Naive B cell (primary cell): Measurements from ENCODE around the gene B3GALT6. TPM values are rescaled to one million over a fixed set of nuclear protein-coding genes. Genes with fewer than 3 reads are reported as not detected.
A peak's percentile ranks its signal among the peaks of the same experiment; 100 is the strongest.

Experiments used
- ATAC-seq, 2 donors: fragments of 150-1000 bp; cut with Tn5 transposase; 2 replicates each; pipeline ENCODE4 v1.10.0; 2021; ENCODE audit warnings: low read depth in 2 of 2, mild to moderate bottlenecking in 2 of 2, moderate library complexity in 2 of 2
- DNase-seq: peaks from one replicate; pipeline ENCODE4 v3.0.0; 2022
- H3K27ac Mint-ChIP-seq, 6 donors: one replicate each; pipeline ENCODE4 v1.8.0; 2020 to 2022; ENCODE audit warnings: mild to moderate bottlenecking in 6 of 6, mixed read lengths in 6 of 6, moderate library complexity in 5 of 6, inconsistent platforms in 2 of 6
- H3K27me3 Mint-ChIP-seq, 3 donors: one replicate each; pipeline ENCODE4 v1.8.0; 2021 to 2022; ENCODE audit warnings: mixed read lengths in 3 of 3, mild to moderate bottlenecking in 1 of 3
- H3K36me3 Mint-ChIP-seq, 2 donors: one replicate each; pipeline ENCODE4 v1.8.0; 2020 to 2022; ENCODE audit warnings: mixed read lengths in 2 of 2, inconsistent platforms in 1 of 2, mild to moderate bottlenecking in 1 of 2
- H3K4me1 Mint-ChIP-seq, 3 donors: one replicate each; pipeline ENCODE4 v1.8.0; 2020 to 2022; ENCODE audit warnings: mixed read lengths in 3 of 3, inconsistent platforms in 1 of 3, mild to moderate bottlenecking in 1 of 3, moderate library complexity in 1 of 3
- H3K4me3 Mint-ChIP-seq, 8 donors: one replicate each; pipeline ENCODE4 v1.8.0; 2020 to 2022; ENCODE audit warnings: mild to moderate bottlenecking in 8 of 8, mixed read lengths in 8 of 8, moderate library complexity in 8 of 8, inconsistent platforms in 2 of 8
- H3K9me3 Mint-ChIP-seq, 7 donors: one replicate each; pipeline ENCODE4 v1.8.0; 2020 to 2022; ENCODE audit warnings: mixed read lengths in 7 of 7, mild to moderate bottlenecking in 5 of 7, inconsistent platforms in 2 of 7, moderate library complexity in 1 of 7
- polyA plus RNA-seq, 6 donors: library from polyadenylated mRNA; unstranded; fragments of 300-500 nt; fragmentation: Illumina TruSeq; gene quantifications; one replicate each; pipeline ENCODE4 v1.2.3, GENCODE V29; 2021; ENCODE audit warnings: low read depth in 6 of 6

B3GALT6 gene
- polyA plus RNA-seq, 6 donors from 2014 or later: 6.9 to 22.9 (median 12.9) TPM

DNA sequence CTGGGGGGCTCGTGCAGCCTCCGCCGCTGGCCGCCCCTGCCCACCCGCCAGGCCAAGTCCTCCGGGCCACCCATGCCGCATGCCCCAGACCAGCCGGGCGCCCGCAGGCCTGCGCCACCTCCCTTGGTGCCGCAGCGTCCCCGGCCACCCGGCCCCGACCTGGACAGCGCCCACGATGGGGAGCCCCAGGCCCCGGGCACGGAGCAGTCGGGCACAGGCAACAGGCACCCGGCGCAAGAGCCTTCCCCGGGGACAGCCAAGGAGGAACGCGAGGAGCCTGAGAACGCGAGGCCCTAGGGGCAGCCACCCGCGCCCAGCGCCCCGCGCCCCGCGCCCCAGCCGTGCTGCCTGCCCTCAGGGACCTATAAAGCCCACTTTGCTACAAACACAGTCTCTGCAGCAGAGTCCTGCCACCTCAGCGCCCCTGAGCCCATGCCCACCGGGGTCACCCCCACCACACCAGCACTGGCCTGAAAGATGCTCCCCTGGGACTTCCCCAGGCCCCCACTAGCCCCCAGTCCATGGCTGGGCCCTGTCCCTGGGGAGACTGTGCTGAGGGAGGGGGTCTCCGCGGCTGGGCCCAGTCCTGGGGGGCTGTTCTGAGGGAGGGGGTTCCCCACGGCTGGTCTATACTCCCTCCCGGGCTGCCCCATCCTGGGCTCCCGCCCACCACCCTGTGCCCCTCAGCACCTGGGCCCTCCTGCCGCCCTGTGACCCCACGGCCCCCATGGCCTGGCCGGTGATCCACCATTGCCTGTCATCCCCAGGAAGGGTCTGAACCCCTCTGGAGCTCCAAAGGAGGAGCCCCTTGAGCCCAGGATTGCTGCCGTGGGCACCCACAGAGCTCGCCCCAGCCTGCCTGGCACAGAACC is 34.2 kb upstream of the B3GALT6 start:
- Mint-ChIP-seq H3K4me3 (no peak overlapping the region), H3K9me3 (peaks cover 0 to 18% (median 9%) of the 10 kb centered on the region in 7 donors), H3K27me3 (no peaks in the 10 kb centered on the region), H3K27ac (peak overlapping the region in 4 of 6 donors; percentile 48 to 84 (median 60)), H3K4me1 (peaks cover 0 to 5% (median 3%) of the 10 kb centered on the region in 3 donors), H3K36me3 (peaks cover 7 to 8% of the 10 kb centered on the region in 2 donors)
- no peak for ATAC-seq
- no peak for DNase-seq

DNA sequence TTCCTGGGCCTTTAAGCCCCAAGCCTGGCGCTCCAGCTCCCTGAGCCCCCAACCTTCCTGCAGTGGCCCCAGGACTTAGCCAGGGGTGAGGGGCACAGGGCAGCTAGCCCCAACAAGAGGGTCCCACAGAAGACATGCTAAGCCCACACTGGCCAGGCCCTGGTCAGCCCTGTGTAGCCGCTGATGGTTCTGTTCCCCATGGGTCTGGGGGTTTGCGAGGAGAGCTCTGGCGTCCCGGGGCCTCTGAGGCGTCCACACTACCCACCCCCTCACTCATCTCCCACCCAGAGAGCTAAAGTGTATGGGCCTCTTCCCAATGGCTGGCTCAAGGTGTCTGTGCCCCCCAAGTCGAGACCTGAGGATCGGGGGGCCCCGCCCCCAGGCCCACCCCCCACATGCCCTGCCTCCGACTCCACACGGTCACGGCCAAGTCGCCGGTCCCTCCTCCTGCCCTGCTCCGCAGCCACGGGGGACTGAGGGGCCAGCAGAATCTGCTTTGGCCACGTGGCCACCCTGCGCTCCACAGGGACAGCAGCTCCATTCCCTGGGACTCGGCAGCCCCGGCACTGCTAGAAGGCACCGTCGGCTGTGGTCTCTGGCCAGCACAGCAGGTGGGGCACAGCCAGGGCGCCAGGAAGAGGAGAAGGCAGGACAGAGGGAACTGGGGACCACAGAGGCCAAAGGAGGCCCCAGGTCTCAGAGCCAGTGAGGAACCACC is 33.5 kb upstream of the B3GALT6 start:
- Mint-ChIP-seq H3K27ac (peak overlapping the region in 4 of 6 donors; percentile 49 to 84 (median 76)), H3K9me3 (peaks cover 0 to 18% (median 9%) of the 10 kb centered on the region in 7 donors), H3K4me3 (no peak overlapping the region), H3K4me1 (peaks cover 0 to 5% (median 3%) of the 10 kb centered on the region in 3 donors), H3K27me3 (no peaks in the 10 kb centered on the region), H3K36me3 (peaks cover 7 to 8% of the 10 kb centered on the region in 2 donors)
- DNase-seq (no peak), ATAC-seq (no peak)

DNA sequence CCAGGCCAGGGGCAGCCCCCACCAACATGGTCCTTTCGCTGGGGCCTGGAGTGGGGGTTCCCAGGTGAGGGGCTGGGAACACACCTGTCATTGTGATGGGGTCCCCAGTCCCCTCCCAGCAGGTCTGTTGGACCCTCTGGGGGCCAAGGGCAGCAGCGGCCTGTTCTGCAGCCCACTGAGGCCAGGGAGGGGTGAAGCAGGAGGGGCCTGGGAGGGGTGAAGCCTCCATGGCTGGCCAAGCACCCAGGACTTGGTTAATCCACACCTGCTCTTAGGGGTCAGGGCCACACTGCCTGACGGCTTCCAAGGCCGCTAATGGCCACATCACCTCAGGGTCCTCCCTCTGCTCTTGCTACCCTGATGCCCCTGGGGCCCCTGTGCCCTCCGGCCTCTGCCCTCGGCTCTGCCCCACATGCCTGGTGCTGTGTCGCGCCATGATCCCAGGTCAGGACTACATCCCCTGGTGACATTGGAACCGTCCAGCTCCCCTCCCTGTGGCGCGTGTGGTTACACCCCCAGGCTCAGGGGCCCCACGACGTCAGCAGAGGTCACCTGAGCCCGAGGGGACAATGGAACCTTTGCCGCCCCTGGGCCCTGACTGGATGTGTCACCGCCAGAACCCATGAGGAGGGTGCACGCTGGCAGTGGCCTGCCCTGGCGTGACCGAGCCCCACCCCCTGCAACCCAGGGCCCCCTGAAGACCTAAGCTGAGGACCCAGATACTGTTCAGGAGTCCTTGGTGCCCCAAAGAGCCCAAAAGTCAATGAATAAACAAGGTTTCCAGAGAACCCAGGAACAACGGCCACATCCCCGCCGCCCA is 32.7 kb upstream of the B3GALT6 start:
- ATAC-seq (no peak), DNase-seq (no peak)
- peak overlapping the region; percentile 34 to 79 (median 62) for H3K4me3 Mint-ChIP-seq
- peaks cover 0 to 5% (median 3%) of the 10 kb centered on the region in 3 donors for H3K4me1 Mint-ChIP-seq
- H3K27ac Mint-ChIP-seq: peak overlapping the region; percentile 54 to 92 (median 85)
- peaks cover 7 to 8% of the 10 kb centered on the region in 2 donors for H3K36me3 Mint-ChIP-seq
- H3K9me3 Mint-ChIP-seq: peaks cover 0 to 14% (median 7%) of the 10 kb centered on the region in 7 donors
- no peaks in the 10 kb centered on the region for H3K27me3 Mint-ChIP-seq

DNA sequence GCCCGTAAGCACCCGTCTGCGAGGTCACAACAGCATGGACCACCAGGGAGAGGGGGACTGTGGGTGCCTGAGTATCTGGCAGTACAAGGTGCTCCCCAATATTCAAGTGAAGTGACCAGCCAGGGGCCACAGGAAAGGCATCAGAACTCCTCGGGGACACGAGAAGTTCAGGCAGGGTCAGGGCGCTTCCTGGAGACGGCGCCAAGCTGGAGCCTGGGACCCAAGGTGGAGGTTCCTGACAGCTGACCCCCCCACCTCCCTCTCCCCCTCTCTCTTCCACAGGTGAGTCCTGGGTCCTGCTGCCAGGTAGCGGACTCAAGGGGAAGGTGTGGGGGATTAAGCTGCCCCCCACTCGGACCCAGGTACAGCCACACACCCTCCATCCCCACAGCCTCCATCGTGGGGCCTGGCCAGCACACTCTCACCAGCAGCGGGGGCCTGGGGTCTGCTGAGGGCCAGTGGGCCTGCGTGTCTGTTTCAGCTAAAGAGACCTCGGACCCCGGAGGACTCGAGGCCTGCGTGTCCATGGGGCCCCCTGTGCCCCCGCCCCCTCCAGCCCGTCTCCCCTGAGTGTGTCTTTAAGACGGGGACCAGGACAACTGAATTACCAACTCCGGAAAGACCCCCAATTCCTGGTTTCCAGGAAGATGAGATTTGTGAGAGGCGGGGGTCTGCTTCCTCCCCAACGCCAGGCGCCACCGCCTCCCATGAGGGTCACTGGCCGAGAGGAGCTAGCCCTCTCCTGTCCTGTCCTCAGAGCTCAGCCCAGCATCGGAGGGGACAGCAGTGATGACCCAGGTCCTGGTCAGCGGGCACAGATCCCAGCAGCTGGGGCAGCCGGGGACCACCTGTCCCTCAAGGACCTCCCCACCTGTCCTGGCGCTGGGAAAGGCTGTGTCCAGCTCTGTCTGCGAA is 31.8 kb upstream of the B3GALT6 start:
- H3K4me3 Mint-ChIP-seq: peak overlapping the region in 7 of 8 donors; percentile 44 to 79 (median 69)
- H3K27me3 Mint-ChIP-seq: no peaks in the 10 kb centered on the region
- H3K4me1 Mint-ChIP-seq: peaks cover 0 to 5% (median 3%) of the 10 kb centered on the region in 3 donors
- H3K27ac Mint-ChIP-seq: peak overlapping the region; percentile 76 to 97 (median 87)
- DNase-seq (no peak), ATAC-seq (no peak)
- H3K9me3 Mint-ChIP-seq: peaks cover 0 to 6% (median under 1%) of the 10 kb centered on the region in 7 donors
- H3K36me3 Mint-ChIP-seq: peaks cover 1 to 3% of the 10 kb centered on the region in 2 donors

DNA sequence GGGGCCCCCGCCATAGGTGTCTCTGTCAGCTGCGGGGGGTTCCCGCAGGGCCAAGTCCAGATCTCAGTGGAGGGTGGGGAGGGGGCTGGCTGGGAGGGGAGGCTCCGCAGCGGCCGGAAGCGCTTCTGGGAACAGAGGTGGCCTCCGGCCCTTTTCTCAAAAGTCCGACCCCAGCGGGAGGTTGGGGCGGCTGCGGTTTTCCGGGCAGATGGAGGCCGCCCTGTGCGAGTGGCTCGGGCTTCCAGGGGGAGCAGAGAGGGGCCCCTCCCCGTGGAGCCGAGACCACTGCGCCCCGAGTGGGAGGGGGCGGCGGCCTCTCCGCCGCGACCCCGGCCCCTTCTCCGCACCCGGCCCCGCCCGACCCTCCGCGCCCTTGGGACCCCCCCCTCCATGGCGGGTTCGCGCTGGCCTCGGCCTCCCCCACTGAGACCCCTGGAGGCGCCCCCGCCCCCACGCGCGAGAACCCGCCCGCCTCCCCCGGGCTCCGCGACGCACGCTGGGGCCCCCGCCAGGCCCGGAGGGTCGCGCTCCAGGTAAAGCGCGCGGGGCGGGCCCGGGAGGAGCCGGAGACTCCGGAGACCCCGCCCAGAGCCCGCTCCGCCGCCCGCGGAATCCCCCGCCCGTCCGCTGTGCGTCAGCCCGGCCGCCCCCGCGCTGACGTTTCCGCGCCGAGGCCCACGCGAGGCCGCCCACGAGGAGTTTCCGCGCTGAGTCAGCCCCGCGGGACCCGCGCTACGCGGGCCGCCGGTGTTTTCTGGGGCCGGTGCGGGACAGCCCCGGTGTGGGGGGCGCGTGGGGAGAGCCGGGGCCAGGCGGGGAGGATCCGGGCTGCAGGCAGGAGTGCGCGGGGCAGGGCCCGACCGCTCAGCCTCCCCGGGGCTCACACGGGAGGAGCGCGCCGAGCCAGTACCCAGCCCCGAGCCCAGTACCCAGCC is 30.9 kb upstream of the B3GALT6 start:
- H3K4me3 Mint-ChIP-seq: peak overlapping the region in 6 of 8 donors; percentile 29 to 58 (median 50)

DNA sequence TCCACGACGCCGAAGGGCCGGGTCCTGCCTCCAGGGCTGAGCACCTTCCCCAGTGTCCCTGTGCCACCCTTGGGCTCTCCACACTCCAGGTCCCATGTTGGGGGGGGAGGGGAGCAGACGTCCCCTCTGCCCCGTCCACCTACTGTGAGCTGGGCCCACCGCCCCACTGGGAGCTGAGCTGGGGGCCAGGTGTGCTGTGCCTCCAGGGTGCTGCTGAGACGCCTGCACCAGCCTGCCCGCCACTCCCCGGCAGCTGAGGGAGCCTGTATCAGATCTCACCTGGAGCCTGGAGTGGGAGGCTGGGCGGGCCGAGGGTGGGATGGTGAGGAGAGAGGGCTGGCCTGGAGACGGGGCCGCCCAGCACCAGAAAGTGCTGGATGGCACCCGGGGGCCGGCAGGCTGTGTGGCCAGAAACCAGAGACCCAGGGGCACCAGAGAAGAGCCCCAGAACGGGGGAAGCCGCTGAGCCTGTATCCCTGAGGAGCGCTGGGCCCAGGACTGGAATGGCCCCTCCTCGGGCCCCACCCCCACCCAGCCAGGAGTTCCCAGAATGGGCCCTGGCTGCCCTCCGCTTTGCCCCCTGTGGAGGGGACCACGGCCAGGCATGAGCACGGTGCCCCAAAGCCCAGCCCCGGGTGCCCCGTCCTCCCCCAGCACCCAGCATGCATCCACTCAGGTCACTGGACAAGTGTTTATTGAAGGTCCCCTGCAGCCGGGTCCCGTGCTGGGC is 29.0 kb upstream of the B3GALT6 start:
- ATAC-seq (no peak), DNase-seq (no peak)
- Mint-ChIP-seq H3K4me1 (peaks cover 9 to 20% (median 11%) of the 10 kb centered on the region in 3 donors), H3K27ac (peak overlapping the region in 3 of 6 donors; percentile 34 to 91 (median 82)), H3K4me3 (peak overlapping the region in 1 of 8 donors; percentile 27), H3K9me3 (no peaks in the 10 kb centered on the region), H3K36me3 (no peaks in the 10 kb centered on the region), H3K27me3 (peaks cover 0 to 7% (median 1%) of the 10 kb centered on the region in 3 donors)

More for the DNA sequence above, 30.9 kb upstream of the B3GALT6 start:
- H3K27ac Mint-ChIP-seq: peak overlapping the region in 4 of 6 donors; percentile 76 to 97 (median 87)
- H3K9me3 Mint-ChIP-seq: no peaks in the 10 kb centered on the region
- H3K4me1 Mint-ChIP-seq: peaks cover 0 to 7% (median 5%) of the 10 kb centered on the region in 3 donors
- no peaks in the 10 kb centered on the region for H3K36me3 Mint-ChIP-seq
- peak; percentile 80 to 84 for ATAC-seq
- peak; percentile 93 for DNase-seq
- H3K27me3 Mint-ChIP-seq: no peaks in the 10 kb centered on the region

DNA sequence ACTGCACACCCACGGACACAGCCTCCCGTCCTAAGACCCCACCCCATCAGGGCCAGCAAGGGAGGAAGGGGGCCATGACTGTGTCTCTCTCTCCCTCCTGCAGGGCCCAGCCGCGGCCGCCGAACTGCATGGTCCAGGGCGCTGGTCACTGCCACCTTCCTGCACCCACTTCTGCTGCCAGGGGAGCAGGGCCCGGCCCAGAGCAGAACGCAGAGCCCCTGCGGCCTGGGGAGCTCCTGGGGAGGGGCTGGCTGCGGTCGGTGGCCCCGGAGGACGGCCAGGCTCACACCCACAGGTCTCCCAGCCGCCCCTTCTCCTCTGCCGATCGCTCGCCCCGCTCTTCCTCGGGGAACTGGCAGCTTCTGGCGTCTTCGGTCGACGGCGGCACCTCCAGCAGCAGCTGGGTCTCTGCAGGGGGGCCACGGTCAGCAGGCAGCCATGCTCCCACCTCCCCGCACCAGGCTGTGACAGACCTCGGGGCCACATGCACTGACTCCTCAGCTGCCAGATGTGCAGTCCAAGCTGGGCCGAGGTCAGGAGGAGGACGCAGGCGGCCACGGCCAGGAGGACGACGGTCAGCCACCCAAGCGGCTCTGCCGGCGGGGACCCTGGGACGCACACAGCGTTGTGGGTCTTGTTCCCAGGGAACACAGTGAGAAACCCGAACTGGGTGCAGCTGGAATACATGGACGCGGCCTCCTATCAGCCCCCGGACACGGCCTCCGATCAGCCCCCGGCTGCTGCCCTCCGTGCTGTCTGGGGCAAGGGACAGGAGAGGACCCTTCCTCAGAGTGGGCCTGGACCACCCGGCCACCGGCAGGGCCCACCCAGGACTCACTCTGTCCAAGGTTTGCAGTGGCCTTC is 28.2 kb upstream of the B3GALT6 start:
- ATAC-seq: no peak
- no peak for DNase-seq
- H3K9me3 Mint-ChIP-seq: no peaks in the 10 kb centered on the region
- H3K4me1 Mint-ChIP-seq: peaks cover 16 to 28% (median 17%) of the 10 kb centered on the region in 3 donors
- peaks cover 0 to 15% (median 9%) of the 10 kb centered on the region in 3 donors for H3K27me3 Mint-ChIP-seq
- H3K27ac Mint-ChIP-seq: peak overlapping the region in 2 of 6 donors; percentile 74 to 82
- H3K36me3 Mint-ChIP-seq: no peaks in the 10 kb centered on the region
- H3K4me3 Mint-ChIP-seq: peak overlapping the region in 2 of 8 donors; percentile 9 to 16

DNA sequence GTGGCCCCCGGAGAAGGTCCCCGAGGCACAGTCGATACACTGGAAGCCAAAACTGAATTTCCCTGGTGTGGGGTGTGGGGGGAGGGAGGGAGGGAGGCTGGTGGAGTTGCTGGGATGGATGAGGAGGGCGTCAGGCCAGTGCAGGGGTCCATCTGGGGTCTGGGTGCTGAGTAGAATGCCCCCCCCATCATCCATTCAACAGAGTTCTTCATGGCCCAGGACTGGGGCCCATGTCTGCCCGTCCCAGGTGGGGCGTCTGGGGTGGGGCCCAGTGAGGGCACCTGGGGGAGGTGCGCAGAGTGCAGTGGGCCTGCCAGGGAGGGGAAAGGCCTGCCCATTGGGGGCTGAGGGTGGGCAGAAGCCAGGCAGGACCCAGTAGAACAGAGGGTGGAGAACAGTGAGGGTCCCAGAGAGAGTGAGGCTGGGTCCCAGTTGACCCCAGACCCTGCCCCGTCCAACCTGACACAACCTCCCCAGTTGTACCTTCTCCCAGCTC is 27.6 kb upstream of the B3GALT6 start:
- peaks cover 0 to 19% (median 14%) of the 10 kb centered on the region in 3 donors for H3K27me3 Mint-ChIP-seq
- H3K9me3 Mint-ChIP-seq: no peaks in the 10 kb centered on the region
- no peak for DNase-seq
- peak overlapping the region in 1 of 6 donors; percentile 82 for H3K27ac Mint-ChIP-seq
- no peaks in the 10 kb centered on the region for H3K36me3 Mint-ChIP-seq
- peak overlapping the region in 2 of 8 donors; percentile 16 to 24 for H3K4me3 Mint-ChIP-seq
- peaks cover 19 to 35% (median 21%) of the 10 kb centered on the region in 3 donors for H3K4me1 Mint-ChIP-seq
- no peak for ATAC-seq

DNA sequence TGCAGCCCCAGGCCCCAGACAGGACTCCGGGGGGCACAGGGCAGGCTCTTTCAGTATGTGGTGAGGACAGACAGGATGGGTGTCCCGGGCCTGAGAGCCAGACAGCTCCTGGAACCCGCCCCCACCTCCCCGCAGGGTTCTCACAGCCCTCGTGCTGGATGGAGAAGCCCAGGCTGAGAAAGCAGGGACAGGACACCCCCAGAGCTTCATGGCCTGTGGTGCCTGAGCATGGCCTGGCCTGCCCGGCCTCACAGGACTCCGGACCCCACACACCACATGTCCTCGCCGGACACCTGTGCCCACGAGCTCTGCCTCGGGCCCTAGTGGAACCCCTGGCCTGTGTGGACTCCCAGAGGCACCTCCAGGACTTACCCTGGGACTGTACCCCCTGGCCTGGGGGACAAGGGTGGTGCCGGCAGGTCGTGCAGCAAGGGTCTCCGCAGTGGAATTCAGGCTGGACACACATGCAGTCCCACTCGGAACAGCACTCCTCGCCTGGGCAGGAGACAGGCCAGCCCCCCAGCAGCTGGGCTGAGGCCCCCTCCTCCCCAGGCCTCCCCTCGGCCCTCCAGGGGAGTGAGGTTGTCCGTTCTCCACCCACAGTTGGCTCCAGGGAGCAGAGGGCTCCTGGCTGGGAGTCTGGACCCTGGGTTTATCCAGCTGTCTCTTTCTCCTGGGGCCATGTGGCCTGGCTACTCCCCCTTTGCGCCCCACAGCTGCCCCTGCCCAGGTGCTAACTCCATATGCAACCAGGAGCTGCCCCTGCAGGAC is 26.9 kb upstream of the B3GALT6 start:
- no peak for ATAC-seq
- Mint-ChIP-seq H3K4me1 (peaks cover 19 to 40% (median 21%) of the 10 kb centered on the region in 3 donors), H3K9me3 (no peaks in the 10 kb centered on the region), H3K27me3 (peaks cover 0 to 26% (median 14%) of the 10 kb centered on the region in 3 donors), H3K27ac (peak overlapping the region in 1 of 6 donors; percentile 82), H3K36me3 (no peaks in the 10 kb centered on the region), H3K4me3 (peak overlapping the region; percentile 24 to 80 (median 53))
- no peak for DNase-seq
